Panc1 (cell line): ENCODE results near the gene SYCE3. TPM values are rescaled to one million over a fixed set of nuclear protein-coding genes. Genes with fewer than 3 reads are reported as not detected.

Experiments
- ATAC-seq: fragments of 200-7000 bp; cut with Tn5 transposase; 2 replicates; pipeline ENCODE4 v1.9.1; 2020; ENCODE audit warnings: mild to moderate bottlenecking, moderate library complexity
- BruUV-seq: library from RNA; stranded (reverse); fragments of 400-500 nt; replicated peaks from 2 replicates; lab custom pipeline; 2021; lab: Mats Ljungman, UMichigan
- CTCF ChIA-PET: fragments of 300-600 bp; sonication (Branson Sonifier 250); formaldehyde crosslinking; loops from one replicate; lab custom pipeline; 2022; ENCODE audit warnings: antibody characterized with exemption; lab: Charles Lee
- POLR2A ChIA-PET: fragments of 300-600 bp; sonication (Branson Sonifier 250); formaldehyde crosslinking; loops from one replicate; lab custom pipeline; 2022; ENCODE audit warnings: antibody characterized with exemption; lab: Charles Lee
- DNase-seq: peaks from one replicate; pipeline ENCODE4 v3.0.0-alpha.2; 2010; ENCODE audit warnings: low read depth, low spot score
- H3K27ac ChIP-seq: 2 replicates; pipeline ENCODE4 v1.5.1; 2011; ENCODE audit warnings: mild to moderate bottlenecking, low read length, inconsistent platforms
- H3K27me3 ChIP-seq: fragments of 200-500 bp; sonication (Bioruptor generic); 2 replicates; pipeline ENCODE4 v1.6.0; 2014; ENCODE audit warnings: low read length, inconsistent platforms; ENCODE audit not compliant: control insufficient read depth, insufficient read depth
- H3K36me3 ChIP-seq: fragments of 200-500 bp; sonication (Bioruptor generic); 2 replicates; pipeline ENCODE4 v1.5.1; 2014; ENCODE audit warnings: inconsistent platforms, mild to moderate bottlenecking, low read length, moderate library complexity; ENCODE audit not compliant: control insufficient read depth, insufficient read depth
- H3K4me1 ChIP-seq: 2 replicates; pipeline ENCODE4 v1.5.1; 2011; ENCODE audit warnings: inconsistent platforms, mild to moderate bottlenecking, low read length, moderate library complexity; ENCODE audit not compliant: control insufficient read depth, insufficient read depth
- H3K4me3 ChIP-seq, 2 experiments: 2 replicates each; pipeline ENCODE4 v1.5.1; 2011 to 2012; ENCODE audit warnings: low read depth in 2 of 2, low read length in 2 of 2, mild to moderate bottlenecking in 2 of 2, inconsistent platforms in 1 of 2, moderate library complexity in 1 of 2
- H3K9me3 ChIP-seq: fragments of 200-500 bp; sonication (Bioruptor generic); 2 replicates; pipeline ENCODE4 v1.5.1; 2014; ENCODE audit warnings: low read depth, mild to moderate bottlenecking, inconsistent platforms, low read length, moderate library complexity; ENCODE audit not compliant: control insufficient read depth, insufficient read depth
- POLR2AphosphoS5 ChIP-seq: IDR thresholded peaks from 2 replicates; pipeline ENCODE4 v1.6.1; 2012; ENCODE audit warnings: mild to moderate bottlenecking, low read depth, low read length, moderate library complexity
- REST ChIP-seq, 2 experiments: IDR thresholded peaks; 2 replicates each; pipeline ENCODE4 v1.6.1; 2011 to 2012; ENCODE audit warnings: low read depth in 2 of 2, control low read depth in 1 of 2, low read length in 1 of 2, mild to moderate bottlenecking in 1 of 2, moderate library complexity in 1 of 2; ENCODE audit not compliant: insufficient read depth in 1 of 2
- SIN3A ChIP-seq: IDR thresholded peaks from 2 replicates; pipeline ENCODE4 v1.6.1; 2012; ENCODE audit warnings: low read depth, mild to moderate bottlenecking, low read length, moderate library complexity, borderline replicate concordance; ENCODE audit not compliant: insufficient read depth
- TCF7L2 ChIP-seq: IDR thresholded peaks from 2 replicates; pipeline ENCODE4 v1.6.1; 2011; ENCODE audit warnings: mild to moderate bottlenecking, low read depth, low read length, inconsistent platforms
- in situ Hi-C: cut with HindIII; loops from 2 replicates; pipeline ENCODE4 v1.10.0; 2016; ENCODE audit warnings: low sequenced_read_pairs, low pct_unique_long_range_greater_than_20kb
- intact Hi-C: fragments of 100-400 bp; cut with micrococcal nuclease; formaldehyde crosslinking; loops from one replicate; pipeline ENCODE4 v1.10.0; 2022; ENCODE audit not compliant: unreplicated experiment
- total RNA-seq: library from RNA; stranded (reverse); gene quantifications from one replicate; pipeline ENCODE4 v1.2.1, GENCODE V29; 2021; ENCODE audit not compliant: unreplicated experiment
- TF ChIP-seq, protein P1 (sequence below): fragments of 450-650 bp; IDR thresholded peaks from 2 replicates; pipeline ENCODE4 v1.5.1; 2017; ENCODE audit warnings: mild to moderate bottlenecking

The SYCE3 gene
- total RNA-seq, 1 experiment from 2014 or later: not detected

- no peaks in the 10 kb centered on the region for H3K27me3 ChIP-seq
- TF ChIP-seq TCF7L2 (no peak), POLR2AphosphoS5 (no peak), REST (IDR thresholded peaks at IDR 0.05; ENCODE audit: insufficient read depth in 1 of 2, low read depth in 2 of 2, low read length in 1 of 2) (no peak), SIN3A (no peak)
- TF ChIP-seq, protein P1, sequence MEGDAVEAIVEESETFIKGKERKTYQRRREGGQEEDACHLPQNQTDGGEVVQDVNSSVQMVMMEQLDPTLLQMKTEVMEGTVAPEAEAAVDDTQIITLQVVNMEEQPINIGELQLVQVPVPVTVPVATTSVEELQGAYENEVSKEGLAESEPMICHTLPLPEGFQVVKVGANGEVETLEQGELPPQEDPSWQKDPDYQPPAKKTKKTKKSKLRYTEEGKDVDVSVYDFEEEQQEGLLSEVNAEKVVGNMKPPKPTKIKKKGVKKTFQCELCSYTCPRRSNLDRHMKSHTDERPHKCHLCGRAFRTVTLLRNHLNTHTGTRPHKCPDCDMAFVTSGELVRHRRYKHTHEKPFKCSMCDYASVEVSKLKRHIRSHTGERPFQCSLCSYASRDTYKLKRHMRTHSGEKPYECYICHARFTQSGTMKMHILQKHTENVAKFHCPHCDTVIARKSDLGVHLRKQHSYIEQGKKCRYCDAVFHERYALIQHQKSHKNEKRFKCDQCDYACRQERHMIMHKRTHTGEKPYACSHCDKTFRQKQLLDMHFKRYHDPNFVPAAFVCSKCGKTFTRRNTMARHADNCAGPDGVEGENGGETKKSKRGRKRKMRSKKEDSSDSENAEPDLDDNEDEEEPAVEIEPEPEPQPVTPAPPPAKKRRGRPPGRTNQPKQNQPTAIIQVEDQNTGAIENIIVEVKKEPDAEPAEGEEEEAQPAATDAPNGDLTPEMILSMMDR: no peak
- no peak overlapping the region for H3K4me3 ChIP-seq
- in situ Hi-C loops: no loop called here
- CTCF ChIA-PET: no interaction called here
- intact Hi-C loops: no loop called here
- DNase-seq (no peak), ATAC-seq (no peak)
- no peaks in the 10 kb centered on the region for H3K9me3 ChIP-seq
- POLR2A ChIA-PET: no interaction called here
- H3K36me3 ChIP-seq: no peaks in the 10 kb centered on the region
- H3K4me1 ChIP-seq: 0 out of 2 replicates have a peak, but pooled peaks cover 2% of the 10 kb centered on the region
- H3K27ac ChIP-seq: no peak overlapping the region
- BruUV-seq: no TSS peak
Measured at GRCh38 chr22:50585238-50585637, 22.5 kb upstream of the SYCE3 start.

GRCh38 chr22:50584106-50585096 is 21.7 kb upstream of the SYCE3 start:
- H3K4me3 ChIP-seq: no peak overlapping the region; a peak in 1 of 4 replicates
- ATAC-seq: no peak
- TF ChIP-seq TCF7L2: no peak
- TF ChIP-seq, protein P1: no peak
- no peak for TF ChIP-seq REST (IDR thresholded peaks at IDR 0.05; ENCODE audit: insufficient read depth in 1 of 2, low read depth in 2 of 2, low read length in 1 of 2)
- no peak for TF ChIP-seq POLR2AphosphoS5
- no peak for TF ChIP-seq SIN3A
- intact Hi-C loops (no loop called here), in situ Hi-C loops (no loop called here)
- no peaks in the 10 kb centered on the region for H3K9me3 ChIP-seq
- no TSS peak for BruUV-seq
- CTCF ChIA-PET: no interaction called here
- H3K27ac ChIP-seq: no peak overlapping the region
- 0 out of 2 replicates have a peak, but pooled peaks cover 2% of the 10 kb centered on the region for H3K4me1 ChIP-seq
- H3K36me3 ChIP-seq: no peaks in the 10 kb centered on the region
- no peak for DNase-seq
- H3K27me3 ChIP-seq: no peaks in the 10 kb centered on the region
- POLR2A ChIA-PET: no interaction called here
